ENCODE measurements around the gene STAC2. TPM values are rescaled to one million over a fixed set of nuclear protein-coding genes. Genes with fewer than 3 reads are reported as not detected.
A peak's percentile ranks its signal among the peaks of the same experiment; 100 is the strongest.

STAC2 gene
- polyA plus RNA-seq, 4 donors: 3.4 to 5.2 (median 4.4) TPM

DNA sequence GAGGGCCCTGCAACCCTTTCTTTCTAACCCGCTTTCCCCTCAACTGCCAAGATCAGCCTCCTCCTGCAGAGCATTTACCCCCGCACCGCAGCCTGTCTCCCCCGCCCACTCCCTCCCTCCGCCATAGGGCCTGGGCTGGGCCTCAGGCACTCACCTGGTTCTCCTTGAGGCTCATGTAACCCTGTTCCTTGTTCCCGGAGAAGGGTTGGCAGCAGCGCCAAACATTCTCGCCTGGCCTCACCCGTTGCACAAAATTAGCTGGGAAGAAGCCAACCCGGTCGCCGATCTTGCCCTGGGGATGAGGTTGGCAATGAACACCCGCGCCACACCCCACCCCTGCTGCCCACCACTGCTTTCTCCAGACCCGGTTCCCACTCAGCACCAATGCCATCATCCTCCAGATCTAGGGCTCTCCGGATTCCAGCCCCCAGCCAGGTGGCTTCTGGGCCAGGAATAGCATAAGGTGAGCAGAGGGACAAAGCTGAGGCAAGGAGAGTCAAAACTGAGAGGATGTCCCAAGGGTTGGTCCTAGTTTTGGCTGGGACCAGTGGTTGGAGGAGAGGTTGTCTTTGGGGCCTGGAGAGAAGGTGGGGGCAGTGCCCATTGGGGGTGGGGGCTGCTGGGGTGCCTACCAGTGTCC, 12.8 kb downstream of the STAC2 start:
- DNase-seq (ENCODE audit: low read depth in 4 of 4, low spot score in 2 of 4): no peak

DNA sequence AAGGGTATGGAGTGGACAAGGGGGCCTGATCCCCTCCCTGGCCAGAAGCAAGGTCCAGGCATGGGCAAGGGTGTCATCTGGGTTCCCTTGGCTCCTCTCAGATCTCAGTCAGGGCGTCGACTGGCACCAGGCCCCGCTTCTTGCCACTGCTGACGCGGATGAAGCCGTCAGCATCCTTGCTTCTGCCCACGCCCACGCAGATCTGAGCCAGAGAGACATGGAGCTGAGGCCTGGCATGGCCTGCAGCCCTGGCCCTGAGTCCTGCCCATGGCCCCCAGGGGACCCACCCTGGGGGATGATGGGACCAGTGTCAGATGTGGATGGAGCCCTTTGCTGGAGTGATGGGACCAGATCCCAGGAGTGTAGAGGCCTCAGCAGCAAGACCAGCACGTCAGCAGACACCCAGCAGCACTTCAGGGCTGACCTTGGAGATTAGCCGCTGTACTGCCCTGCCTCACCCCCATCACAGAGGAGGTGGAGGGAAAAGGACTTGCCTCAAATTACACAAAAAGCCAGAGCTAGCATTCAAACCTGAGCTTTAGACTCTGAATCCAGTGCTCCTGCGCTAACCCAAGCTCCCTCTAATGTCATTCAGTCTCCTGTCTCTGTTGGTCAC, 13.4 kb downstream of the STAC2 start:
- DNase-seq (ENCODE audit: low read depth in 4 of 4, low spot score in 2 of 4): no peak

GRCh38 chr17:39210093-39210434, 15.7 kb downstream of the STAC2 start:
- DNase-seq (ENCODE audit: low read depth in 4 of 4, low spot score in 2 of 4): no peak

- DNase-seq (ENCODE audit: low read depth in 4 of 4, low spot score in 2 of 4): no peak
These were observed 16.2 kb downstream of the STAC2 start for GRCh38 chr17:39209317-39210092.

GRCh38 chr17:39208893-39209292, 16.9 kb downstream of the STAC2 start:
- DNase-seq (ENCODE audit: low read depth in 4 of 4, low spot score in 2 of 4): no peak

GRCh38 chr17:39208136-39208535, 17.6 kb downstream of the STAC2 start:
- no peak for DNase-seq (ENCODE audit: low read depth in 4 of 4, low spot score in 2 of 4)

GRCh38 chr17:39205112-39205526, 20.6 kb downstream of the STAC2 start:
- DNase-seq (ENCODE audit: low read depth in 4 of 4, low spot score in 2 of 4): no peak

GRCh38 chr17:39204245-39204644, 21.5 kb downstream of the STAC2 start:
- no peak for DNase-seq (ENCODE audit: low read depth in 4 of 4, low spot score in 2 of 4)

GRCh38 chr17:39200957-39201510, 24.7 kb downstream of the STAC2 start:
- no peak for DNase-seq (ENCODE audit: low read depth in 4 of 4, low spot score in 2 of 4)

- peak in 2 of 4 donors; percentile 90 to 95 for DNase-seq (ENCODE audit: low read depth in 4 of 4, low spot score in 2 of 4)
These were observed 25.5 kb downstream of the STAC2 start, which contains the start of gene RPL19 for GRCh38 chr17:39200070-39200879. RPL19 (plus strand) TSS chr17:39200283; CDS start chr17:39200345, 62 bp downstream.

DNA sequence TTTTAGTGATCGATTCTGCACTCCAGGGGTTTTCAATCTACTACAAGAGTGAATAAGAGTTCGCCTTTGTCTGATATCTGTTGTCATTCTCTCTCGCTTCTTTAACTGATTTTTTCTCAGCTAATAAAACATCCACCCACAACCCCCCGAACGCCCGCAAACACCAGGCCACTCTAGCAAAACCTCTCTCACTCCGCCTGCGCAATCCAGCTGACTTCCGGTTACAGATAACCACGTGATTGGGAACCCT, 26.0 kb downstream of the STAC2 start:
- DNase-seq (ENCODE audit: low read depth in 4 of 4, low spot score in 2 of 4): peak in 2 of 4 donors; percentile 89 to 93

- no peak for DNase-seq (ENCODE audit: low read depth in 4 of 4, low spot score in 2 of 4)
These were observed 27.6 kb downstream of the STAC2 start for GRCh38 chr17:39198186-39198566.

DNA sequence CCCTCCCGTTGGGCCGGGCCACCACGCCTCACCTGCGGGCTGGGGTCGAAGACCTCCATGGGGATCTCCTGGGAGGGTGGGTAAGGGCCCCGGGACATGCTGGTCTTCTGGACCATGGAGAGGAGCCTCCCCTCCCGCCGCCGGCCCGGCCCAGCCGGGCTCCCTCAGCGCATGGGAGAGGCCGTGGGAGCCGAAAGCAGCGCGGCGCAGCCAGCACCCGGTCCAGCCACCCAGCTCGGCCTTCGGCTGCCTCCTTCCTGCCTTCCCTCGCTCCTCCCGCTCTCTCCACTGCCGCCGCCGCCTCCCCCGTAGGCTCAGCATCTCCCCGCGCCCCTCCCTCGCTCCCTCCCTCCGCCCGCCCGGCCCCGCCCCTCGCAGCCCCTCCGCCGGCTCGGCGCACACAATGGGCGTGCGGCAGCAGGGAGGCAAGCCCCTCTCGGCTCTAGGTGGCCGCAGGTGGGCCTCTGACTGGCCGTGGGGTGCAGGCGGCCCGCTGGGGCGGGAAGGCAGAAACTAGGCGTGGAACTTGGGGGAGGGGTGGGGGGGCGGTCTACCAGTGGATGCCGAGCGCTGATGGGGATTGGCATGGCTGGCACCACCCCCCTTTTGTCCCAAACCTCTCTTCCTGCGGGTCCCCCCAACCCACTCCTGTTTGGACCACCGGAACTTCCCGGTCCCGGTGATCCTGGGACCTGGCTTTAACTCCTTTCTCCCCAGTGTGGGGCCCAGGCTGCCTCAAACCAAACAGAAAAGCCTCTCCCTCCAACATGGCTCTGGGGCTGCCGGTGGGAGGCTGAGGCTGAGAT, 28.2 kb downstream of the STAC2 start, which contains the start of gene CACNB1:
Gene CACNB1, minus strand, starts transcription at position 290 of the 806 bp plus-strand sequence. Its CDS starts 174 bp downstream, at position 116.
- peak in 1 of 4 donors; percentile 65 for DNase-seq (ENCODE audit: low read depth in 4 of 4, low spot score in 2 of 4)

DNA sequence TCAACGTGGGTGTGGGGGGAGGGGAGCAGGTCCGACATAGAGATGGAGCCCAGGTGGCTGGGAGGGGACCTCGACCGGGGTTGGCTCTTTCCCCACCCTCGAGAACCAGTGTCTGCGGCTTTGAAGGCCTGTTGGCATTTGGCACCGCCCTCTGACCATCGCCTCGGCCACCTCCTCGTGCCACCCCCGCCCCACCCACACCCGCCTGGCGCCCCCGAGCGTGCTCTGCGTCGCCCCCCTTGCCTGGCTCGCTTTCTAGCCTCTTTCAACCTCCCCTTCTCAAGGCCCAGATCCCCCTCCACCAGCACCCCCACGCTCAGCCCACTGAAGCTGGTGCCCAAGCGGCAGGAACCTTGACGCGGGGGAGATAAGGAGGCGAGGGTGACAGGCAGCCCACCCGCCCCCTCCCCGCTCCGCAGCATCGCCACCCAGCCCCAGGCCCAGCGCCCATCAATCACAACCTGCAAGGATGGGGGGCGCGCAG, 28.9 kb downstream of the STAC2 start:
- DNase-seq (ENCODE audit: low read depth in 4 of 4, low spot score in 2 of 4): no peak

DNA sequence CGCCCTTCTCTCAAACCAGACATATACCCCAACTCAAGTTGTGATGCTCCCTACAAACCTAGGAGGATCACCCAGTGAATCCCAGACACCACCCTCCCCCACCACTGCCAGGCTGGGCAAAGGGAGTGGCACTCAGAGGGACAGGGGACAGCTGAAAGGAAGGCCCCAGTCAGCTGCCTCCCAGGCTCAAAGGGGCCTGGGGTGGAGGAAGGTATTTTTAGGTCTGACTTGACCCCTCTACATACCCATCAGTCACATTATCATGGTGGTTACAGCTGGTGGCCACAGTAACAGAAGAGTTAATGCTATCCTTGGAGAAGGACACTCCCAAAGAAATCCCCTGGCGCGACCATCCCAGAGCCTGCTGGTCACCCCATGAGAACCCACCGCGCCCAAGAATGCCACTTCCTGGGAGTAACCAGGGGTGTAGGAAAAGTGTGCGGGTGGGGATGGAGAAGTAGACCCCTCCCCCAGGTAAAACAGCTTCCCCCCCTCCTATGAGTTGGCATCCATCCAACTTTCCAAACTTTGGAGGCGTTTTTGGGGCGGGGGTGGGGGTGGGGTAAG, 29.4 kb downstream of the STAC2 start:
- DNase-seq (ENCODE audit: low read depth in 4 of 4, low spot score in 2 of 4): no peak

DNA sequence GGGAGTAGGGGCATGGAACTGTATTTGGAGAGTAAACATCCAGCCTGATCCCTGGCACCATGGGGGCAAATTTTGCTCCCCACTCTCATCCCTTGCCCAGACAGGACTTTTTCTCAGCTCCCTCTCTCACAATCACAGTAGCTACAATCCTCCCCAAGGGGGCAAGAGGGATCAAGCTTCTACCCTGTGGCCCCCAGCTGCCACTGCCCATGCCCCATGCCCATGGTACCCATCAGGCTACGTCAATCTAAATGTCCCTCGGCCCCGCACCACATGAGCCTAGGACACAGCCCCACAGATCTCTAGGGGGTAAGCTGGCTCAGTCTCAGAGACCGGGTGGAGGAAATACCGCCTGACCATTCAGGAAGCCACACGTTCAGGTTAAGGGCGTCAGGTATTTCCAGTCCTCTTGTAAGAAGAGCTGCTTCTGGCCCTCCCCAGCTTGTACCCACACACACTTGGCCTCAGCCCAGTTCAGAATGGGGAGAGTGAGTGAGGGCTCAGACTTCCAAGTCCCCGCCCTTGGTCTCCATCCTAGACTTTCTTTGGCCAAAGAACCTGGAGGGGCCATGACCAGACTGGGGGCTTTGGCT, 30.1 kb downstream of the STAC2 start:
- DNase-seq (ENCODE audit: low read depth in 4 of 4, low spot score in 2 of 4): no peak

- no peak for DNase-seq (ENCODE audit: low read depth in 4 of 4, low spot score in 2 of 4)
These were observed 30.7 kb downstream of the STAC2 start for GRCh38 chr17:39194985-39195524.

GRCh38 chr17:39194089-39194984, 31.4 kb downstream of the STAC2 start:
- no peak for DNase-seq (ENCODE audit: low read depth in 4 of 4, low spot score in 2 of 4)
